NCI-H1105 treated with DMSO at 0.1 percent for 48 hours (cell line): Measurements from ENCODE around the gene SRM.
A peak's percentile ranks its signal among the peaks of the same experiment; 100 is the strongest.
"Not testable (repeated sequence)": the region's sequence is repeated elsewhere in the genome, so short reads cannot be mapped to it uniquely, and the experiment has no call there.

Experiments
- DNase-seq: peaks from one replicate; lab custom pipeline; 2025; lab: John Stamatoyannopoulos, UW

SRM gene

GRCh38 chr1:11019358-11019757, 40.5 kb downstream of the SRM start:
- DNase-seq = not testable (repeated sequence)

GRCh38 chr1:11013160-11013531, 46.7 kb downstream of the SRM start:
- DNase-seq = no peak

- DNase-seq = peak; percentile 93
These were observed 47.3 kb downstream of the SRM start, which contains the start of gene TARDBP for GRCh38 chr1:11012260-11013159. Gene TARDBP, plus strand, starts transcription at chr1:11012654. Its CDS starts 1,074 bp downstream, at chr1:11013728.
